ENCODE results near the gene MRLN. TPM values are rescaled to one million over a fixed set of nuclear protein-coding genes. Genes with fewer than 3 reads are reported as not detected.
A peak's percentile ranks its signal among the peaks of the same experiment; 100 is the strongest.
"Not testable (repeated sequence)": the region's sequence is repeated elsewhere in the genome, so short reads cannot be mapped to it uniquely, and the experiment has no call there.

The MRLN gene
- polyA plus RNA-seq, 3 donors = 0.36 to 0.94 TPM; not detected in 1

DNA sequence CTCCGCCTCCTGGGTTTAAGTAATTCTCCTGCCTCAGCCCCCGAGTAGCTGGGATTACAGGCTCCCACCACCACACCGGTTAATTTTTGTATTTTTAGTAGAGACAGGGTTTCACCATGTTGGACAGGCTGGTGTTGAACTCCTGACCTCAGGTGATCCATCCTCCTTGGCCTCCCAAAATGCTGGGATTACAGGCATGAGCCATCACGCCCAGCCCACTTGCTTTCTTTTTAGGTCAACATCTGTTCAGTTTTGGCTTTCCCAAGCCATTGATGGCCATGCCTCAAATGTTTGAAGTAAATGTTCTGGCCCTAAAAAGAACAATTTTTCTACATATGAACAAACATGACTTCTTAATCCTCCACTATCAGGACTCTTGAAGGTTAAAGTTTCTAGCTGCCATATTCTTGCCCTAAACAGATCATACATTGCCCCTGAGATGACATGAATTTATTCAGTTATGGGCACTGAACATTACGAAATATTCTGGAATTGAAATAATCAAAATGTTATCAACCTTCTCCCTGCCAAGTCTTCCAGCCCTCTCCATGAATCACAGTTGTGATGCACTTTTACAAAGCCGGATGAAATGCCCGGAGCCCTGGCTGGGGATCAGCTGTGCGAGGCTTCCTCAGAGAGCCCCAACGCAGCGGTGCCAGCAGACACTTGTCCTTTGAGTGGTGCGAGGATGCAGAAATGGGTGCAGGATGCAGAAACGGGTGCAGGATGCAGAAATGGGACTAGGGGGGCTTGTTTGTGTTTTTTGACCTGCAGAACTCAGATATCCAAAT is 2.9 kb downstream of the MRLN start:
- DNase-seq = no peak

DNA sequence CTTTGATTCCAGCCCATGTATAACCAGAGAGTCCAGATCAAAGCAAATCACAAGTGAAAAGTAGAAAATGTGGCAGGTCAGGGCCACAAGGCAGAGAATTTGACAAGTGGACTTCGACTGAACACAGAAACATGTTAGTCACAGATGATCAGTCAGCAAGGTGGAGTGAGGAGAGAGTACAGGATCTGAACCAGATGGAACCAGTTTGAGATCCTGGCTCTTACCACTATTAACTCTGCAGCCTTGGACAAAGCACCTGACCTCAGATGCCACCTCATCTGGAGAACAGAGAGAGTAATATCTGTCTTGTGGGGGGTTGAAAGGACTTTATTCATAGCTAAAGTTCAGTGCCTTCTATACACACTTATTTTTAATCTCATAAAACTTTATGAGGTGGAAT is 4.4 kb downstream of the MRLN start:
- peak; percentile 24 for DNase-seq

- no peak for DNase-seq
Observed at GRCh38 chr10:59745163-59745650, 8.0 kb downstream of the MRLN start.

- not testable (repeated sequence) for DNase-seq
Observed at GRCh38 chr10:59744762-59745161, 8.5 kb downstream of the MRLN start.

DNA sequence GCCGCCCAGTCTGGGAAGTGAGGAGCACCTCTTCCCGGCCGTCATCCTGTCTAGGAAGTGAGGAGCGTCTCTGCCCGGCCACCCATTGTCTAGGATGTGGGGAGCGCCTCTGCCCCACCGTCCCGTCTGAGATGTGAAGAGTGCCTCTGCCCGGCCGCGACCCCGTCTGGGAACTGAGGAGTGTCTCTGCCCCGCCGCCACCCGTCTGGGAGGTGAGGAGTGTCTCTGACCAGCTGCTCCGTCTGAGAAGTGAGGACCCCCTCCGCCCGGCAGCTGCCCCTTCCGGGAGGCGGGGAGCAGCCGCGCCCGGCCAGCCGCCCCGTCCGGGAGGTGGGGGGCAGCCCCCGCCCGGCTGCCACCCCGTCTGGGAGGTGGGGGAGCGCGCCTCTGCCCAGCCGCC is 9.1 kb downstream of the MRLN start:
- DNase-seq = not testable (repeated sequence)

- no peak for DNase-seq
Observed at GRCh38 chr10:59741583-59741982, 11.7 kb downstream of the MRLN start.

DNA sequence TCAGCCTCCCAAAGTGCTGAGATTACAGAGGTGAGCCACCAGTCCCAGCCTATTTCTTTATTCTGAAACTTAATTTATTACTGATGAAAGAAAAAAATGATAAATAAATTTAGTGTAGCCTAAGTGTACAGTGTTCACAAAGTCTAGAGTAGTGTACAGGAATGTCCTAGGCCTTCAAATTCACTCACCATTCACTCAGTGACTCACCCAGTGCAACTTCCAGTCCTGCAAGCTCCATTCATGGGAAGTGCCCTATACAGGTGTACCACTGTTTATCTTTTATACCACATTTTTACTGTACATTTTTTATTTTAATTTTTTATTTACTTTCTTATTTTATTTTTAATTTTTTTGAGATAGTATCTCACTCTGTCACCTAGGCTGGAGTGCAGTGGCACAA is 12.2 kb downstream of the MRLN start:
- no peak for DNase-seq

DNA sequence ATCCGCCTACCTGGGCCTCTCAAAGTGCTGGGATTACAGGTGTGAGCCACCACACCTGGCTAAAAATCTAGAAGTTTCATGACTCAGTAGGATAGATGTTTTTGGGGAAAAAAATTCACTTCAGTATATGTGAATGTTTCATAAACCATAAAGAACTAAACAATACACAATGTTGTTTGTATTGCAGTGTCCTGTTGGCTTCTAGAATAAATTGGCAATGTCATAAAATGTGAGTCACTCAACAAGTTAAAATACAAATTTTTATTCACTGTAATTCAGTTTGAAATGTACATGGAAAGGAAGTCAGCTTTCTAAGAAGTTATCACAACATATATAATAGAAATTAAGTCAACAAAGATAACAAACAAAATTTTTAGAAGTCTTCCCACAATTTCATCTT is 16.5 kb downstream of the MRLN start:
- no peak for DNase-seq

DNA sequence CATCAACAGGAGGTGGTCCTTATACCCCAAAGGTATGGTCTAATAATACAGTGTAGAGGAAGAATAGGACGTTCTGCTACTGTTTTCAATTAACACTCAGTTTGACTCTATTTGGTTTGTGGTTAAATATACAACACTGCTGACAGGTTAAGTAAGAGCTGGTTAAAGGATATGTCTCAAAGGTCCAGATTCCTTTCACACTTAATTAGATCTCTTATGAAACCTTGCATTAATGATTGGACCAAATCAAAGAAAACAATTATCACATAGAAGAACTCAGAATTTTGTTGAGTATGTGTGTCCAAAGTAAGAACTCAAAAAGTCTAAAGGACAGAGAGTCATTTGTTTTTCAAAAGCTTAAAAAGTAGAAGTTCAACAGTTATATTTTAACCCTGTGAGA is 18.0 kb downstream of the MRLN start:
- no peak for DNase-seq

- no peak for DNase-seq
Observed at GRCh38 chr10:59734014-59734462, 19.2 kb downstream of the MRLN start.

GRCh38 chr10:59733321-59734013 is 19.8 kb downstream of the MRLN start:
- DNase-seq = not testable (repeated sequence)

GRCh38 chr10:59732849-59733248 is 20.4 kb downstream of the MRLN start:
- DNase-seq = not testable (repeated sequence)

GRCh38 chr10:59729167-59729566 is 24.1 kb downstream of the MRLN start:
- DNase-seq = not testable (repeated sequence)

GRCh38 chr10:59724098-59724938 is 28.9 kb downstream of the MRLN start:
- DNase-seq = no peak

- DNase-seq = no peak
Observed at GRCh38 chr10:59720377-59720776, 32.9 kb downstream of the MRLN start.

- DNase-seq = no peak
Observed at GRCh38 chr10:59719374-59719773, 33.9 kb downstream of the MRLN start.

DNA sequence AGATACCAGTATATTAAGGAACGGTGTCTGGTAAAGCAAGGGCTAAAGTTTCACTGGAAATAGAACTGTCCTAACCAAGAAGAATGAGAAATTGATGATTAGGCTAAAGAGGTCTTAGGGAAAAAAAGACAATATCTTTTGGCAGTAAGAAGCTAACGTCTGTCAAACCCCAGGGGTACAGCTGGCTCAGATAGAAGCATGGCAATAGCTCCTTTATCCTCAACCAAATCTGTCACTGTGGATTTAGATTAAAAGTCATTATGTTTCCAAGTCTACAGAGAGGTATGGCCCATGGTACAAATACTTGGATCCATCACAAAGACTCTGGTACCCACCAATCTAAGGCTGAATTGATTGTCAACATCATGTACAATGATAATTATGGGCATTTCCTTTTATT is 35.0 kb downstream of the MRLN start:
- no peak for DNase-seq

DNA sequence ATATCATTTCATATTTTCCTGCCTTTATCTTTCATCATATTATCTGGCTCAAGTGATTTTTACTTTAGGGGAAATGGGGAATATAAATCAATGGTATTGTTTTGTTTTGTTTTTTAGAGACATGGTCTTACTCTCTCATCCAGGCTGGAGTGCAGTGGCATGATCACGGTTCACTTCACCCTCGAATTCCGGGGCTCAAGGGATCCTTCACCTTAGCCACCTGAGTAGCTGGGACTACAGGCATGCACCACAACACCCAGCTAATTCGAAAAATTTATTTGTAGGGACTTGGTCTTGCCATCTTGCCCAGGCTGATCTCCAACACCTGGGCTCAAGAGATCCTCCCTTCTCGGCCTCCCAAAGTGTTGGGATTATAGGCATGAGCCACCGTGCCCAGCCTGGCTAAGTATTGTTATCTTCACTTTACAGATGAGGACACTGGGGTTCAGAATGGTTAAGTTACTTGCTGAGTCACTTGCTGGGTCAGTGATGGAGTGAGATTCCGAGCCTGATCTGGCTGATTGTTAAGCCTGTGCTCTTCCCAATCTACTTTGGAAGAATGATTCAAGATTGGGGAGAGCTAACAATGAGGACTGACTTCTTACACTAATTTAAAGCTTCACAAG is 39.9 kb downstream of the MRLN start:
- DNase-seq = no peak

GRCh38 chr10:59711871-59712494 is 41.3 kb downstream of the MRLN start:
- no peak for DNase-seq

- peak; percentile 78 for DNase-seq
Observed at GRCh38 chr10:59709395-59710125, 43.7 kb downstream of the MRLN start, which contains the start of gene SLC16A9. TSS of gene SLC16A9 (minus strand) at chr10:59709850. CDS start at chr10:59684291, 25,559 bp downstream.
